Gastrocnemius medialis (tissue), 4 donors: ENCODE data around the gene ATXN7L1.

Source experiments
- POLR2A ChIP-seq, 2 donors: fragments of 450-650 bp; IDR thresholded peaks; one replicate each; pipeline ENCODE4 v1.6.1; 2017; ENCODE audit warnings: antibody characterized with exemption in 2 of 2, mild to moderate bottlenecking in 2 of 2, moderate library complexity in 2 of 2
- TF ChIP-seq, protein P1 (sequence below), 5 experiments: fragments of 450-650 bp in 3 of 5; fragments of 200-600 bp in 2 of 5; sonication (generic) in 2 of 5; IDR thresholded peaks in 4 of 5; conservative IDR thresholded peaks in 1 of 5; 1 replicate in 4 of 5; 2 replicates in 1 of 5; pipeline ENCODE4 v1.5.1; 2016 to 2019; ENCODE audit warnings: antibody characterized with exemption in 5 of 5, mild to moderate bottlenecking in 3 of 5, moderate library complexity in 3 of 5

DNA sequence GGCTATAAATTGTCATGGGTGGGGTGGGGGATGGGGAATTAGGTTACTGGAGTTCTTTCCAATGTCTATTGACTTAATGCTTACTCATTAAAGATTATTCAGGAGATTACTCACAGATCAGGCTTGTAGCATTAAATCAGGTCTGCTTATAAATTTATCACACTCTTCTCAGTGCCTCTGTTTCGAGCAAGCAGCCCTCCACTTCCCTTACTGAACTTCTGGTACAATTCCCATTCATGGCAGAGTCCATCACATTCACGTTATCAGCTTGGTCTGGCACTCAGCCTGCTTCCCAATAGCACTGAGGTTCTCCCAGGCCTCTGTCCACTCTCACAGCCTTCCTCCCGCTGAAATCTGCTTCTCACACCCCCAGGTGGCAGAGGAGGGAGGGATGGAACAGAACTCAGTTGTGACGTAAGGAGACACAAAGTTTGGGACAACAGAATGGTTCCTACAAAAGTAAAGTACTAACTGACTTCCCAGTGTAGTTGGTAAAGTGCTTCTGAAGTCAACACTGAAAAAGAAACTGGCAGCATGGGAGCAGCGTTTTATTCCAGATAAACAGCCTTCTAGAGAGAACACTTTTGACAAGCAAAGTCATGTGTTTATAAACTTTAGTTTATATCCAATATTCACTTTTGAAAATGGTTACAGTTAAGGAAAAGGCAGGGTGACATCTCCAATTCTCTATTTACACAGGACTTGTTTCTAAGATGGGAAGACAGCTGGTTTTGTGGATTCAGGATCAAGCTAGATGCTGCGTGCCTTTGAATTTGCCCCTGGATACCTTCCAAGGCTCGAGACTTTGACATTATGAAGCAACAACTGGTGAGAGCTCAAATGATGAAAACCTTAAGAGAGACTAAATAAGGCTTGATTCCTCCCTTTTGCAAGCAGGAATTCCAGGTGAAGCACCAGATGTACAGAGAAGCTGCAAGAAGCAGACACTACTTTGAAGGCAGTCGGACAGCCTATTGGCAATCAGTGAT lies 81.4 kb downstream of the ATXN7L1 start:
- TF ChIP-seq, protein P1, sequence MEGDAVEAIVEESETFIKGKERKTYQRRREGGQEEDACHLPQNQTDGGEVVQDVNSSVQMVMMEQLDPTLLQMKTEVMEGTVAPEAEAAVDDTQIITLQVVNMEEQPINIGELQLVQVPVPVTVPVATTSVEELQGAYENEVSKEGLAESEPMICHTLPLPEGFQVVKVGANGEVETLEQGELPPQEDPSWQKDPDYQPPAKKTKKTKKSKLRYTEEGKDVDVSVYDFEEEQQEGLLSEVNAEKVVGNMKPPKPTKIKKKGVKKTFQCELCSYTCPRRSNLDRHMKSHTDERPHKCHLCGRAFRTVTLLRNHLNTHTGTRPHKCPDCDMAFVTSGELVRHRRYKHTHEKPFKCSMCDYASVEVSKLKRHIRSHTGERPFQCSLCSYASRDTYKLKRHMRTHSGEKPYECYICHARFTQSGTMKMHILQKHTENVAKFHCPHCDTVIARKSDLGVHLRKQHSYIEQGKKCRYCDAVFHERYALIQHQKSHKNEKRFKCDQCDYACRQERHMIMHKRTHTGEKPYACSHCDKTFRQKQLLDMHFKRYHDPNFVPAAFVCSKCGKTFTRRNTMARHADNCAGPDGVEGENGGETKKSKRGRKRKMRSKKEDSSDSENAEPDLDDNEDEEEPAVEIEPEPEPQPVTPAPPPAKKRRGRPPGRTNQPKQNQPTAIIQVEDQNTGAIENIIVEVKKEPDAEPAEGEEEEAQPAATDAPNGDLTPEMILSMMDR (IDR thresholded peaks at IDR 0.05 in 4 of 5, conservative IDR thresholded peaks at IDR 0.05 in 1 of 5): no peak
- TF ChIP-seq POLR2A (IDR thresholded peaks at IDR 0.05): no peak
